Measurements from ENCODE around the gene KRTAP10-1.
"Not testable (repeated sequence)": the region's sequence is repeated elsewhere in the genome, so short reads cannot be mapped to it uniquely, and the experiment has no call there.

KRTAP10-1 gene

DNA sequence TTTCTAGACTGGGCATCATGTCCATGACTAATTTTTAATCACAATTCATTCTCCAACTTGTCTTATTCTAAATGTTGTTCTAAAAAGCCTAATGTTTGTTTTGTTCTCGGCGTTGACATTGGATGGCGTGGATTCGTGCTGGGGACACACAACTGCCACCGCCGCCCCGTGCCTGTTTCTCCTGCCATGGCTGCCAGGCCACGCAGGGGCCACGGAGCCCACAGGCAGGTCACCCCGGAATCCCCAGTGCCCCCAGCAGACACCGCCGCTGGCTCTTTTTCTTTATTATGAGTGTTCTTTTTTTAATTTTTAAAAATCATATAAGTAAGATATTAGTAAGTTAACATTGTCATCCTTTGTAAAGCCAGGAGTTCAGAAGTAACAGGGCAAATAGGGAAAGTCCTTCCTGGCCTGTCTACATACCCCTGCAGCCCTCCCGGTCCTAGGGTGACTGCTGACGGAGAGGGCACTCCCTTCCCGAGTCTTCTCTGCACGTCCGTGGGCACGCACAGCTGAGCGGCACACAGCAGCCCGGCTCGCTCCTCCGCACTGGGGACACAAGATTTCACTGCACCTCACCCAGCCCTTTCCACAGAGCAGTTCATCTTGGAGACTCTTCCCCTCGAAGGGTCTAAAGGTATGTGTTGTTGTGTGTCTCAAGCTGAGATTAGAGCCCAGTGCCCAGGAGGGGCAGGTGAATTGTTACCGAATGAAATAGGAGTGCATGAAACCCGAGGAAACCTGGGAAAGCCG lies 32.1 kb downstream of the KRTAP10-1 start:
- no peak for TF ChIP-seq CTCF (IDR thresholded peaks at IDR 0.05; ENCODE audit: insufficient read depth, missing control alignments)
- DNase-seq (ENCODE audit: insufficient read length, low spot score): no peak

DNA sequence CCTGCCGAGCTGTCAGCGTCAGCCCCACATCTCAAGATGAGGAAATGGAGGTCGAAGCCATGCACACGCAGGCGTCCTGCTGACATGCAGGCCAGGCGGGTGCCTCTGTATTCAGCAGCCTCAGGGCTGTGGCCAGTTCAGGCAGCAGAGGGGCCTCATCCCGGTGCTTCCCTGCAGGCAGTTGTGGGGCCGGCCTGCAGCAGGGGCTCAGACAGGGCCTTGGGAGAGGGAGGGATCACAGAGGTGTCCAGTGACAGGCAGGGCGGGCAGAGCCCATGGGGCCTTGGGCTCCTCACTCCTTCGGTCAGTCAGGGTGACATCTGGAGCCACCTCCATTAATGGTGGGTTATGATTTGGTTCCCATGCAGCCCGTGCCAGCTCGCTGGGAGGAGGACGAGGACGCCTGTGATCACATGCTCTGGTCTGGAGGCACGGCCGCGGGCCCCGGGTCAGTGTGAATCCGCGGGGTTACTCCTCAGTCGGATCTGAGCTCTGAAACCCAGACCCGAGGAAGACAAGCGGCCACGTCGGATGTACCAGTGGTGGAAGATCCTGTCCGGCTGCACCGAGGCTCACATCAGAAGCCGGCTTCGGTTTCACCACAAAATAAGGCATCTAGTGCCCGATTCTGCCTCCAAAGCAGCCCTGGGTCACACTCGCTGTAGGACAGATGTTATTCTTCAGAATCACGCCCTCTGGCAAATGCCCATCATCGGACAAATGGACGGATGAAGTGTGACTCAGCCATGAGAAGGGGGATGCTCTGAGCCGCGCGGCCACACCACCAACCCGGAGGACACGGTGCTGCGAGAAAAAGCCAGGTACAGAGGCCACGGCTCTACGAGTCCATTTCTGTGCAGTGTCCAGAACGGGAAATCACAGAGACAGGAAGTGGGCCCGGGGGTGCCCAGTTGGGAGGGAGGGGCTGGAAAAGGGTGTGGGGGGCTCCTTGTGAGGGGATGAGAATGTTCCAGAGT lies 33.4 kb downstream of the KRTAP10-1 start:
- DNase-seq (ENCODE audit: insufficient read length, low spot score) (no peak), FAIRE-seq (no peak)
- TF ChIP-seq CTCF (IDR thresholded peaks at IDR 0.05; ENCODE audit: insufficient read depth, missing control alignments): no peak

More for the DNA sequence above, 32.1 kb downstream of the KRTAP10-1 start:
- no peak for FAIRE-seq

- FAIRE-seq: no peak
- no peak for DNase-seq (ENCODE audit: insufficient read length, low spot score)
- no peak for TF ChIP-seq CTCF (IDR thresholded peaks at IDR 0.05; ENCODE audit: insufficient read depth, missing control alignments)
Measured at GRCh38 chr21:44505673-44506278, 34.2 kb downstream of the KRTAP10-1 start.

GRCh38 chr21:44503901-44504399 lies 36.0 kb downstream of the KRTAP10-1 start:
- FAIRE-seq (no peak), DNase-seq (ENCODE audit: insufficient read length, low spot score) (no peak)
- no peak for TF ChIP-seq CTCF (IDR thresholded peaks at IDR 0.05; ENCODE audit: insufficient read depth, missing control alignments)

DNA sequence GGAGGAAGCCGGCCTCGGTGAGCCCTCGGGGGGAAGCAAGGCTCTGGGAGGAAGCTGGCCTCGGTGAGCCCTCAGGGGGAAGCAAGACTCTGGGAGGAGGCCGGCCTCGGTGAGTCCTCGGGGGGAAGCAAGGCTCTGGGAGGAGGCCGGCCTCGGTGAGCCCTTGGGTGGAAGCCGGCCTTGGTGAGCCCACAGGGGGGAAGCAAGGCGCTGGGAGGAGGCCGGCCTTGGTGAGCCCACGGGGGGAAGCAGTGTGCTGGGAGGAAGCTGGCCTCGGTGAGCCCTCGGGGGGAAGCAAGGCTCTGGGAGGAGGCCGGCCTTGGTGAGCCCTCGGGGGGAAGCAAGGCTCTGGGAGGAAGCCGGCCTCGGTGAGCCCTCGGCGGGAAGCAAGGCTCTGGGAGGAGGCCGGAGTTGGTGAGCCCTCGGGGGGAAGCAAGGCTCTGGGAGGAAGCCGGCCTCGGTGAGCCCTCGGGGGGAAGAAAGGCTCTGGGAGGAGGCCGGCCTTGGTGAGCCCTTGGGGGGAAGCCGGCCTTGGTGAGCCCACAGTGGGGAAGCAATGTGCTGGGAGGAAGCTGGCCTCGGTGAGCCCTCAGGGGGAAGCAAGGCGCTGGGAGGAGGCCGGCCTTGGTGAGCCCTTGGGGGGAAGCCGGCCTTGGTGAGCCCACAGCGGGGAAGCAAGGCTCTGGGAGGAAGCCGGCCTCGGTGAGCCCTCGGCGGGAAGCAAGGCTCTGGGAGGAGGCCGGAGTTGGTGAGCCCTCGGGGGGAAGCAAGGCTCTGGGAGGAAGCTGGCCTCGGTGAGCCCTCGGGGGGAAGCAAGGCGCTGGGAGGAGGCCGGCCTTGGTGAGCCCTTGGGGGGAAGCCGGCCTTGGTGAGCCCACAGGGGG lies 36.7 kb downstream of the KRTAP10-1 start:
- DNase-seq (ENCODE audit: insufficient read length, low spot score); FAIRE-seq: not testable (repeated sequence)

DNA sequence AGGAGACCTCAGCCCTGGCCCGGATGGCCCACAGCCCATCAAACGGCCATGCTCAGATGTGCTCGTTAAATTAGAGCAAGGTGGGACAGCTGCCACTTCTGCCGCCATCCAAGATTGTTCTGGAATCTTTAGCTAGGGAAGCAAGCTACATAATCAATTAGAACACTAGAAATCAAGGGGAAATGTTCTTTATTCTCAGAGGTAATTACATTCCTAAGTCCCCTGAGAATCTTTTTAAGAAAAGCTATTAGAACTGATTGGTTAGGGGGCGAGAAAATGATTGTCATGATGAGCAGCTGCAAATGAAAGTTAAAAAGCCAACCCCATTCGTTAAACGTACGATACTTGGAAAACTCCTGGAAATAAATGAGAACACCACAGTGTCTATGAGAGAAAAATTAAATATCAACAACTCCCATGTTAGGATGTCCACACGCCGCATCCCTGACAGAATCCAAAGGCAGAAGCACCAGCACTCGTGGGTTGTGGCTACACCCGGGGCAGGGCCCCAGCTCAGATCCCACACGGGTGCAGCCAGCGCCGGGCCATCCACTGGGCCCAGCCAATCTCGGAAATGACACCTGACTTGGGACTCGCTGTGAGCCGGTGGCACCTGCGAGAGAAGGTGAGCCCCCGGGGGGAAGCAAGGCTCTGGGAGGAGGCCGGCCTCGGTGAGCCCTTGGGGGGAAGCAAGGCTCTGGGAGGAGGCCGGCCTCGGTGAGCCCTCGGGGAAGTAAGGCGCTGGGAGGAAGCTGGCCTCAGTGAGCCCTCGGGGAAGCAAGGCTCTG lies 37.6 kb downstream of the KRTAP10-1 start:
- FAIRE-seq (no peak), DNase-seq (ENCODE audit: insufficient read length, low spot score) (no peak)
- no peak for TF ChIP-seq CTCF (IDR thresholded peaks at IDR 0.05; ENCODE audit: insufficient read depth, missing control alignments)
